Vagina (tissue), 2 donors: ENCODE data around the gene CAPN1.

Experiments used
- POLR2A ChIP-seq, 2 donors: fragments of 450-650 bp; IDR thresholded peaks; one replicate each; pipeline ENCODE4 v1.6.1; 2017; ENCODE audit warnings: antibody characterized with exemption in 2 of 2, mild to moderate bottlenecking in 2 of 2, moderate library complexity in 2 of 2
- POLR2AphosphoS5 ChIP-seq, 2 donors: sonication (generic); formaldehyde crosslinking; IDR thresholded peaks; one replicate each; pipeline ENCODE4 v1.9.0; 2017; ENCODE audit warnings: antibody characterized with exemption in 2 of 2, mild to moderate bottlenecking in 2 of 2, low read depth in 1 of 2; ENCODE audit not compliant: insufficient read depth in 1 of 2

- TF ChIP-seq POLR2AphosphoS5 (IDR thresholded peaks at IDR 0.05; ENCODE audit: insufficient read depth in 1 of 2, low read depth in 1 of 2) (no peak), POLR2A (IDR thresholded peaks at IDR 0.05) (no peak)
Observed at GRCh38 chr11:65204646-65205601, 23.2 kb downstream of the CAPN1 start.
